Measurements from ENCODE around the gene GSK3A.
"Not testable (repeated sequence)": the region's sequence is repeated elsewhere in the genome, so short reads cannot be mapped to it uniquely, and the experiment has no call there.

GSK3A gene

DNA sequence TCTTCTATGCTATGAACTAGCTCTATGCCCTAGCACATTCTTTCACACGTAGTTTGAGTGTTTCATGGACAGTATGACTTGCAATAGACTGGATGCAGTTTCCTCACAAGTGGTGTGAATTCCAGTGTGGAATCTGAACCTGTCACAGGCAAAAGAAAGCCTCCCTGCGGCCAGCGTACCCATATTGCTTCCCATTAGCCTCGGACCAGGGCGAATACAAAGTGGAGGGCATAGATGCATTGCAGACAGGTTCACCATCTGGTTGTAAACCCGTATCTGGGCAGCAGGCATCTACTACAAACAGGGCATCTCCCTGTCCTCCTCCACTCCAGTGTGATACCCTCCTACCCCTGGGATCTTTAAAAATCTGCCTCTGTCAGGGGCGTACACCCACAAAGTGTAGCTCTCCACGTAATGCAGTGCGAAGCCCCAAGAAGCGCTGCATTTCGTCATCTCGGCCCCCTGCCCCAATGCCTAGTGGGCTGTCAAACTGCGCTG lies 25.3 kb upstream of the GSK3A start:
- peak; percentile 73 for DNase-seq

DNA sequence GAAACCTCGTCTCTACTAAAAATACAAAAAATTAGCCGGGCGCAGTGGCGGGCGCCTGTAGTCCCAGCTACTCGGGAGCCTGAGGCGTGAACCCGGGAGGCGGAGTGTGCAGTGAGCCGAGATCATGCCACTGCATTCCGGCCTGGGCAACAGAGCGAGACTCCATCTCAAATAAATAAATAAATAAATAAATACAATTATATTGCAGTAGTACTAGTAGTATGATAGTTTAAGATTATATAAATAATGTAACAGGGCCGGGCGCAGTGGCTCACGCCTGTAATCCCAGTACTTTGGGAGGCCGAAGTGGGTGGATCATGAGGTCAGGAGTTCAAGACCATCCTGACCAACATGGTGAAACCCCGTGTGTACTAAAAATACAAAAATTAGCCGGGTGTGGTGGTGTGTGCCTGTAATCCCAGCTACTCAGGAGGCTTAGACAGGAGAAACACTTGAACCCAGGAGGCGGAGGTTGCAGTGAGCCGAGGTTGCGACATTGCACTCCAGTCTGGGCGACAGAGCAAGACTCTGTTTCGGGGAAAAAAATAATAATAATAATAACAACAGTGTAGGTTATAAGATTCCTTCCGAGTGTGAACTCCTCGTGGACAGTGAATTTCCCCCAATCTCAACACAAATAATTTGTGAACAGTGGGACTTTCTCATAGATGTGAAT lies 24.7 kb upstream of the GSK3A start:
- not testable (repeated sequence) for DNase-seq

DNA sequence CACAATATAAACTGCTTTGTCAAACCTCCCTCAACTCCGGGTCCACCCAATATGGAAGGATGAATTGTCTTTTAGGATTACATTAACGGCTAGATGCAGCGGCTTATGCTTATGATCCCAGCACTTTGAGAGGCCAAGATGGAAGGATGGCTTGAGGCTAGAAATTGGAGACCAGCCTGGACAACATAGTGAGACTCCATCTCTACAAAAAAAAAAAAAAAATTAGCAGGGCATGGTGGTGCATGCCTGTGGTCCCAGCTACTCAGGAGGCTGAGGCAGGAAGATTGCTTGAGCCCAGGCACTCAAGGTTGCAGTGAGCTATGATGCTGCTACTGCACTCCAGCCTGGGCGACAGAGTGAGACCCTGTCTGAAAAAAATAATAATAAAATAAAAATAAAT lies 23.7 kb upstream of the GSK3A start:
- DNase-seq = not testable (repeated sequence)

DNA sequence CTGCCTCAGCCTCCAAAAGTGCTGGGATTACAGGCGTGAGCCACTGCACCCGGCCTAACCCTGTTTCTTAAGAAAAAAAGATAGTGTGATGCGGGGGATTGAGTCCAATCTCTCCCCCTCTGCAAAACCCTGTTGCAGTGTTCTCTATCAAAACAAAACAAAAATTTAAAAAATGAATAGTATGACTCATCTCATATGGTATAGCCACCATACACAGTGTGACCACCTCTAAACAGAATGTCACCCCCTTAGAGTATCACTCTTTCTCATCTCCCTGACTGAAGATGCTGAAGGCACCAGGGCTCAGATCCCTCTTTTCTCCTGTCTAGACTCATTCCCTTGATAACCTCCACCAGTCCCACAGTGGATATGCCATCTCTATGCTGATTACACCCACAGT lies 19.4 kb upstream of the GSK3A start:
- DNase-seq = no peak

DNA sequence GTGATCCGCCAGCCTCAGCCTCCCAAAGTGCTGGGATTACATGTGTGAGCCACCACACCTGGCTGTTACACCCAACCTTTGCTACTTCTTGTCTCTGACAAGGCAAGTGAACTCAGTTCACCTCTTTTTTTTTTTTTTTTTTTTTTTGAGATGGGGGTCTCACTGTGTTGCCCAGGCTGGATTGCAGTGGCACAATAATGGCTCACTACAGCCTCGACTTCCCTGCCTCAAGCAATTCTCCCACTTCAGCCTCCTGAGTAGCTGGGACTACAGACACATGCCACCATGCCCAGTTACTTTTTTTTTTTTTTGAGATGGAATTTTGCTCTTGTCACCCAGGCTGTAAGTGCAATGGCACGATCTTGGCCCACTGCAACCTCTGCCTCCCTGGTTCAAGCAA lies 15.4 kb upstream of the GSK3A start:
- not testable (repeated sequence) for DNase-seq

DNA sequence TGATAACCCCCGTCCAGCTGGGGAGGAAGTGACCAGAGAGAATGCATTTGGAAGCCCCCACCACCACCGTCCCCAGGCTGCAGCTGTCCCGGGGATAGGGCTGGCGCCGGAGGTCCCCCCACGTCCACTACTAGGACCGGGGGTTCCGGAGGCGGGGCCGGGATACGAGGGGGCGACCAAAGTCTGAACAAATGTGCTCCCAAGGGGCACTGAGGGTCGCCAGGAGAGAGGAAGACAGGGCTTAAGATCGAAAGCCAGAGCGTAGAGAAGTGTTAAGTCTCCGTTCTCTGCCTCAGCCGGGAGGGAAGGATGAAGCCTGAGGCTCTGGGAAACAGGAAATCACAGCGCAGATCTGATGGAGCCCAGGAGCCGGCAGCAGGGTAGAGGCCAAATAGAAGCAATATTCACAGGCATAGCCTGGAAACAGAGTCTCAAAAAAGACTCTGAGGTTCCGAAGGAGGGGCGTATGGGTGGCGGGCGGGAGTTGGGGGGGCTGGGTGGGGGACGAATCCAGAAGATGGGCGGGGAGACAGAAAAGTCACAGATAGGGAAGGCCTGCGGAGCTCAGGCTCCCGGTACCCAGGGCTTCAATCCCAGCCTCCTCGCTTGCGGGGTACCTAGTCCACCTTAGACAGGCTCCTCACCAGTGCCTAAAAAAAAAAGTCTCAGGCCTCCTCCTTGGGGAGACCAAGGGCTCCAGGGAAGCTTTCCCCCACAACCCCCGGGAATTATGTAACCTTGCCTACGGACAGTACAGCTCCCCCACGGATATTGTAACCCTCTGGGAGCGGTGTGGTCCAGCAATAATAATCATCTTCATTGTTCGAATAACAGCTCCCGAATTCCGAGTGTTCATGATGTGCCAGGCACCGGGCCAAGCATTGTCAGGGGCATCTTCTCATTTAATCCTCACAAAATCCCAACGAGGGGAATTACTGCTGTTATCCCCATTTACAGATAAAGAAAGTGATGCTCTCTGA lies 13.7 kb upstream of the GSK3A start:
- DNase-seq = peak; percentile 81

DNA sequence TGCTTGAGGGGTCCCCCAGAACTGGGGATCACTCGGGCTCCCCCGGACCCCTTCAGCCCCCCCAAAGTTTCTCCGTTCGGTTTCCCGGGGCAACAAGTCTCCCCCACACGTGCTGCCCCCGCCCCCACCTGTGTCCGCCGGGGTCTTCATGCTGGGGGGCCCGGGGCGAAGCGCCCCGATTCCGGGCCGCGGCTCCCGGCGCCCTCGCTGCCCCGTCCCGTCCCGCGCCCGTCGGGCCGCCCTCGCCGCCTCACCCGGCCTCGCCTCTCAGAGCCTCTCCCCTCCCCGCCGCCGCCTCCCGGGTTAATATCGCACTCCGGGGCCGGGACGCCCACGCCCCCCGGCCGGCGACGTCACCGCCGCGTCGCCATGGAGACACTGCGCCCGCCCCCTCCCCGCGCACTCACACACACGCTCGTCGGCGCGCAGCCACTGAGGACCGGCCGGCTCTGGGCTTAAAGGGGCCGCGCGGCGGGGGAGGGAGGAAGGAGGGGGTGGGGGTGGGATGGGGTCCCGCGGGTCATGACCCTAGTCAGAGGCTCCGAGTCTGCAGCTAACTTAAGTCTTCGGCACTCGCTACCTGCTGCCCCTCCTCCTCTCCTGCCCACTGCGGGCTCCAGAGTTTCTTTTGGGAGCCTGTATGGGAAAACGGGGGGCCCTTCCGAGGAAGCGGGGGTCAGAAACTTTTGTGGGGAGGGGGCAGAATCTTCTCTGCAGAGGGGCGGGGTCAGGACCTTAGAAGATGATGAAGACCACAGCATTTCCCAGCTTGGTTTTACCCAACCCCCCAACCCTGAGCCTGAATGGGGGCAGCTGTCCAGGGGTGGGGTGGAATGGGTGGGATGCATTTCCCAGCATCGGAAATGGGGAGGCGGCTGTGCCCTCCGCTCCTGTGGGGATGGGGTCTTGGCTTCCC lies 12.7 kb upstream of the GSK3A start, which contains the start of gene ERF:
TSS of gene ERF (minus strand) at position 279 of the 916 bp plus-strand sequence. CDS start at position 150, 129 bp downstream.
- DNase-seq = peak; percentile 97

DNA sequence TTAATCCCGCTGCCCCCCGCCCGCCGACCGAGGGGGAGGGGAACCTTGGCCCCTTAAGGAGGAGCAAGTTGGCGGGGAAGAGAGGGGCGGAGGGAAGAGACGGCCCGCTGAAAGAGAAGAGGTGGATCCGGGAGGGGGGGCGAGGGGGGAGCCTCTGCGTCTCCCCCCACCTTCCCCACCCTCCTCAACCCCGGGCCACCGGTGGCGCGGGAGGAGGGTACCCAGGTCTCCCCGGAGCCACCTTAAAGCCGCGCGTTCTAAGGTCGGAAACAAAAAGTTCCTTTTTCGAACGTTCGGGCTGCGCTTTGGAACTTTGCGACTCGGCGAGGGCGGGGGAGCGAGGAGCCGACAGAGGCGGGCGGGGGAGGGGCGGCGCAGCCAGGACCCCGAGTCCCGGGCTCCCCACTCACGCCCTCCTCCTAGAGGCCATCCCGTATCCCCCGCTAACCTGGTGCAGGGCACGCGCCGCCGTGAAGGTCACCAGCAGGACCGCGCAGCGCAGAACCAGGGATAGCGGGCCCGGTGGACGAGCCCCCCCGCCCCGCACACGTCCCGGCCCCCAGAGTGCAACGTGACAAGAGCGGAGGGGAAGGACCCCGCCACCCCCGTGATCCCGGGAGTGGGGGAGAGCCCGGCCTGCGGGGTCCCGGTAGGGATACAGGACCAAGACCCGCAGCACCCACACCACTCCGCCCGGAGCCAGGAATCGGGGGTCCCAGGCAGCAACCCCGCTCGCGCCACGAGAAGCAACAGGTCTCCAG lies 11.9 kb upstream of the GSK3A start:
- peak; percentile 79 for DNase-seq

DNA sequence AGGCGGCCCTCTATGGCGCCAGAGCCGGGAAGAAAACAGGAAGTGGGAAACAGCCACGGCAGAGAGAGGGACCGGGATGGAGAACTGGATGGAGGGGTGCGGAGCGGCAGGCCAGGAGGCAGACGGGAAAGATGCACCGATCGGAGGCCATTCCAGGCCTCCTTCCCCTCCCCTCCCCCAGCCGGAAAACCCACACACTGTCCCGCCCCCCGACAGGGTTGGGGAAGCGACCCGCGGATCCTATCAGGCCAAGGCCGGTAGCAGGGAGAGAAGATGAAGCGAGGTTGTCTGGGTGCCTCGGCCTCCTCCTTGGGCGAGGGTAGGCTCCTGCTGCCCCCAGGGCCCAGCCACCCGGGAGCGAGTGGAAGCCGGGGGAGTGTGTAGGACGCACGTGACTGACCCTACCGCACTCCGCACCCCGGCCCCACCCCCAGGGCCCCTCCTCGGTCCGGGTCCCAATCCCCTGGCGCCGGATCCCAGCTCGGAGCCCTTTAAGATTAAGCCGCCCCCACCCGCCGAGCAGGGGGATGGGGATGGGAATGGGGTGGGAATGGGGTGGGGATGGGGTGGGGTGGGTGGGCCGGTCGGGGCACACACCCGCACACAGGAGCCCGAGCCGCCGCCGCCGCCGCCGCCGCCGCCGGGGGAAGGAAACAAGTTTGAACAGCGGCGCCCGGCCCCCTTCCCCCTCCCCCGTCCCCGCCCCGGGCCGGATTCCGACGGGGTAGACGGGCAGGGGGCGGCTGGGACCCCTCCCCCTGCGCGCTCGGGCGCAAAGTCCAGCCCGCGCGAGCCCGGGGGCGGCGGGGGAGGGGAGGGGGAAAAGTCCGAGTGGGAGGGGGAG lies 11.1 kb upstream of the GSK3A start:
- DNase-seq = peak; percentile 67

DNA sequence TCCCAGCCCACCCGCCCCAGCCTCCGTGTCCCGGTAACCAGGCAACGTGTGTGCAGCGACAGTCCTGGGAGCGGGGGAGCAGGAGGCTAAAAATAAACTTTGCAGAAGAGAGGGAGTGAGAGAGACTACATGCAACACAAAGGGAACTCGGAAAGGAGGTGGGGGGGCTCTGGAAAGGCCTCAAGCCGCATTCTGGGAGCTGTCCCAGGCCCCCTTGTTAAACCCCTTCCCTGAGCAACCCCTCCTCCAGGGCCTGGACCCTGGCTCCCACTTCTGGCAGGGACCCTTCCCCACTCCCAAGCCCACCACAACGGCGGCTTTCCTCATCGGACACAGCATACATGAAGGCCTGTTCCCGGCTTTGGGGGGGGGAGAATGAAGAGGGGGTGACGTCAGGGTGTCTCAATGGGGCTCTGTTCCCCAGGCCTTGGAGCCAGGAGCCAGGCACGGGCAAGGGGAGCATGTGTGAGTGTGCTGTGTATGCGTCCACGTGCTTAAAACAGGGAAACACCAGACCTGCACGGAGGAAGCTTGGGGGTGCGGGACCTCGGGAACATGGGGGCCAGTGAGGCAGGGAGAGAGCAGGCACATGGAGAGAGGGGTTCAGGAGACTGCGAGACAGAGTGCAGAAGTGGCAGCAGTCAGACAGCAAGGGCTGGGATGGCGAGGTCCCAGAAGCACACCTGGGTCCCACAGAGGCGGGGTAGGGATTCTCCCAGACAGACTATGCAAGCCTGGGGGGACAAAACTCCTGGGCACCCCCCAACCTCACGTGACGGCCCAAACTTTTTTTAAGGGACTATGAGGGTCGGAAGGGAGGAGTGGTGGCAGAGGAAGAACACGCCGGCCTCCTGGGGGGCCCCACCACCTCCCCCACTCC lies 10.2 kb upstream of the GSK3A start:
- no peak for DNase-seq

DNA sequence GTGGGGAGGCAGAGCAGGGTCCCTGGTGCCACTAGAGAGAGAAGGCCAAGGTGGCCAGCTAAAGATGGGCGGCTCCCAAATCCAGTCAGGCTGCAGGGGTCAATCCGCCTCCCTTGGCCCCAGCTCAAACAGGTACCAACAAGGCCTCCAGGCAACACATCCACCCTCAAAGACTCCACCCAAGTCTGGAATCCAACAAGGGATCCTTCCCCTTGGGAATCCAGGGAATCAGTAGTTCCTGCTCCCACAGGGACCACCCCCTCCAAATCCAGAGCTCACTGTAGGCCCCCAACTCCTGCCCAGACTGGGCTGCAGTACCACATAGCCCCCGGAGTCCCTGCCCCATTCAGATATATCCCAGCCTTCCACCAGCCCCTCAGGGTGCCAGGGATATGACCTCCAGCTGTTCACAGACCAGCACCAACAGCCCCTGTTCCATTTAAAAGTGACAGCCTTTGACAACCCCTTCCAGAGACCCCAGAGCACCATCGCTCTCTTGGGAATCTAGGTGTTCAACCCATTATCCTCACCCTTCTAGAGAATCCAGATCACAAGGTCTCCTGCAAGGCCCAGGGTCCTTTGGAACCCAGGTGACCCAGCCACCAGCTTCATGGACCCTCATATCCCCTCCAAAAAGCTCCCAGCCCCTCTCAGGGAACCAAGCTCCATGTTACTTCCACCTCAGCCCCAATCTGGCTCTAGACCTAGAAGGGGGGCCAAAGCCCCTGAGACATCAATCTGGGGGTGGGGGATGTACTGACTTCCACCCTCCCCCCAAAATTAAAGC lies 9.4 kb upstream of the GSK3A start:
- no peak for DNase-seq

DNA sequence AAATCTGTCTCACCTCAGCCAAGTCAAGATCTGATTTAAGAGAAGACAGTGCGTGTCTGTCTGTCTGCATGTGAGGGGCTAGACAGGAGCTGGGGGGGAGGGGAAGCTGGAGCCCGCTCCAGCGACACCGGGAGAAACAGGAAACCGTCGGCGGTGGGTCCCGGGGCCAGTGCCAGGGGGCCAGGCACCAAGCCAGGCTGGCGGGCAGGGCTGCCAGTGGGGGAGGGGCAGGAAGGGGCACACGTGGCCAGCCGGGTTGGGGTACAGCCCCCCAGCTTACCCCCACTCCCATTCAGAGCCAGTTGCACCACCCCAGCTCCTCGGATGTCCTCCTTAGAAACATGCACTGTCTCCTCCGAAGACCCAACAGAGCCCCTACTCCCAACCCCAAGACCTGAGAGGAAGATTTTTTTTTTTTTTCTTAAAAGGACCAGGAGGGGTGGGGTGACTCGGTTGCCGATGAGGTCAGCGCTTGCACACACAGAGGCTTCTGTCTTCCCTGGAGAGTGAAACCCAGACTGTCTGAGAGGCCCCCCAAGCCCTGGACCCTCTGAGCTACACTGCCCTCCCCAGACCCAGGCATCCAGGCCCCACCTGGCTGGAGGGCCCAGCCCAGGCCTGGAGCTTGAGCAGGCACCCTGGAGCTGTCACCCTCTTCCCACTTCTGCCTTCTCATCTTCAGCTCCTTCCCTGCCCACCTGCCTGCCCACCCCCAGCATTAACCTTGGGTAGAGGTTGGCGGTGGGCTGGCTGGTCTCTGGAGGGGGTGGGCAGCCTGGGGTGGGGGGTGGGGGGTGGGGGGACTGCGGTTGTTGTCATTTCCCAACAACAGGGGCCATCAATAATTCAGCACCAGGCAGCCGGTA lies 8.5 kb upstream of the GSK3A start:
- no peak for DNase-seq

DNA sequence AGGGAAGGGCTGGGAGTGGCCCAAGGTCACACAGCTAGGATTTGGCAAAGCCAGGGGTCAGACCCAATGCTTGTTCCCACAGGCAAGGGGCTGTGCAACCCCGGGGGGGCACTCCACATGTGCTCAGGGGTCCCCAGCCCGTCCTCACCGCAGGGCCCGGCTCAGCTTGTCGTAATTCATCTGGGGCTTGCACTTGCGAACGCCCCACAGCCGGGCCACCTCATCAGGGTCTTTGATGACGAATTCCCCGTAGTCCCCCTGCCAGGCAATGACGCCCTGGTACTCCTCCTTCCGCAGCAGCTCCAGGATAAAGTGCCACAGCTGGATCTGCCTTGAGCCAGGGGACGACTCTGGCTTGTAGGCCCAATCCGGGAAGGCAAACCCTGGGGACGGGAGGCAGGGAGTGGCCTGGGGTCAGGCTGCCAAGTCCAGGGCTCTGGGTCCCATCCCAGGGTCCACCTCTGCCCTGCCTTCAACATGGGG lies 7.8 kb upstream of the GSK3A start:
- no peak for DNase-seq

DNA sequence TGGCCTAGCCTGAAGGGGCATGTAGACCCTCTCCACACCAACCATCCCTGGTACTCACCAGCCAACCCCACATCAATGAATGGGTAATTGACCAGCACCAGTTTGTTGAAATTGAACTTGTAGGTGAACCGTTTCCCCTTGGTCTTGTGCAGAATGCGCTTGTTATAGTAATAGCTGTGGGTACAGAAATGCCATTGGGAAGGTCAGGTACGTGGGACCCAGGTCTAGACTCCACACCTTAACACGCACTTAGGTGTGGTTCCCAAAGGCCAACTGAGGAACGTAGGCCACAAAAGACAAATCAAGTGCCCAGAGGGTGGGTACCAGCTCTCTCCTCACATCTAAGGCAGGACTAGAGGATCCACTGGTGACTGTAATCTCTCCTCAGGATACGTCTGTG lies 7.4 kb upstream of the GSK3A start:
- no peak for DNase-seq

DNA sequence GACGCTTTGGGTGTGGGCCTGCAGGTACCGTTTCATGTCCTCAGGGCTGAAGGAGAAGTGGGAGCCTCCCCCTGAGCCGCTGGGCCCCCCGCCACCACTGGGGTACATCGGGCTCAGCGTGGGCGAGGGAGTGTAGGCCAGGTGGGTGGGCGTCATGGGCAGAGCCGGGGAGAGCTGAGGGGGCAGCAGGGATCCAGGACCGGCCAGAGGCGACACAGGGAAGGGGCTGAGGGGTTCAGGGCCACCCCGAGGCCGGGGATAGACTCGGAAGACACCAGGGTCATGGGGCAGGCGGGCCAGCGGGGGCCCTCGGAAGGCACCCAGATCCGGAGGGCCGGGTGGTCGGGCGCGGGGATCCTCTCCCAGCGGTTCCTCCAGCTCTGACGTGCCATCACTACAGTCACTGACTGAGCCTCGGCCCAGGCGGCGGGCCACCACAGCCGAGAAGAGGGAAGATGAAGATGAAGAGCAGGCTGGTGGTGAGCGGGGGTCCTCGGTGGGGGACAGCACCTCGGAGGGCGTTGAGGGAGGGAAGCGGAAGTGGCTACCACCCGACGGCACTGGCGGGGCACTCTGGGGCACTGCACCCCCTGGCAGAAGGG lies 6.8 kb upstream of the GSK3A start:
- no peak for DNase-seq

DNA sequence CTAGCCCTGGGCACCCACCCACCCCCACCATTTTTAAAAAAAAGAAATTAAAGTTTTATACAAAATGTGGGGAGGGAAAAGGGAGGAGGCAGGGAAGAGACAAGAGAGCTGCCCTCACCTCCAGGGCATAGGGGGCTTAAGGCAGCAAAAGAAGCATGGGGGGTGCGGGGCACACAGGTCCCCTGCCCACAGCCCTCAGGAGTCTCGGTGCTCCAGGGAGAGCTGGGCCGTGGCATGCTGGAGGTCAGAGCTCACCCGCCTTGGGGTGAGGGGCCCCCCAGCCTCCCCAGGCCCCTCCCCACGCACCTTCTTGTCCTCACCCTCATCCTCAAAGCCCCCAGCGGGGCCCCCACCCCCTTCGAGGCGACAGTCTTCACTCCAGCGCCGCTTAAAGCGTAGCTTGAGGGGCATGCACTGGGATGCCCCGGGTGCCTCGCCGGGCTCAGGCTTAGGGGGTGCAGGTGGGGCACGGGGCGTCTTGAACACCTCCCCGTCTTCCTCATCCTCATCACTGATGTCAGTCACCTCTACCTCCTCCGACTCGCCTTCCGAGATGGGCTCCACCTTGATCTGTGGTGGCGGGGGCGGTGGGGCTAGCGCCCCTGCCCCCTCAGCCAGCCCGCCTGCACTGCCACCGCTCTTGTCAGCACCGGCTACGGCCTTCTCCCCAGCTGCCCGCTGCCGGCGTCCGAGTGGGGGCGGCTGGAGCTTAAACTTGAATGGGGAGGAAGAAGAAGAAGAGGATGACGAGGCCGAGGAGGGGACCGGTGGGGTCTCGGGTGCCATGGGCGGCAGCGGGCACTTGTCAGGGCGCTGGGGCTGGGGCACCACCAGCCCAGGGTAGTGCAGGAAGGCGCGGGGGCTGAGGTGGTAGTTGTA lies 6.1 kb upstream of the GSK3A start:
- DNase-seq = no peak

Measured in DMS53 (cell line).